ENCODE results near the gene ZSCAN12. TPM values are rescaled to one million over a fixed set of nuclear protein-coding genes. Genes with fewer than 3 reads are reported as not detected.
A peak's percentile ranks its signal among the peaks of the same experiment; 100 is the strongest.

The ZSCAN12 gene
- total and polyA plus RNA-seq, 11 donors = 0.99 to 4.0 (median 2.7) TPM

GRCh38 chr6:28393912-28394662, 5.5 kb downstream of the ZSCAN12 start:
- Histone ChIP-seq H3K36me3 (peaks cover 0 to 83% (median 63%) of the 10 kb centered on the region in 9 donors), H3K9me3 (no peaks in the 10 kb centered on the region), H3K27ac (no peak overlapping the region), H3K27me3 (no peaks in the 10 kb centered on the region), H3K4me1 (peaks cover 0 to 21% (median 6%) of the 10 kb centered on the region in 12 donors), H3K4me3 (no peak overlapping the region)
- TF ChIP-seq POLR2A (IDR thresholded peaks at IDR 0.05) (no peak), CTCF (IDR thresholded peaks at IDR 0.05) (peak in 2 of 12 donors; percentile 10 to 21)
- DNase-seq (no peak), ATAC-seq (no peak)
- 70 to 92% (median 83%) methylated on average over 5 of the region's 5 CpGs for WGBS, 4 donors
- intact Hi-C loops (cut with DNase I) = no loop called here

- Histone ChIP-seq H3K27ac (no peak overlapping the region), H3K4me3 (no peak overlapping the region), H3K4me1 (peaks cover 0 to 4% (median 0%) of the 10 kb centered on the region in 12 donors), H3K36me3 (peaks cover 0 to 84% (median 69%) of the 10 kb centered on the region in 9 donors), H3K9me3 (no peaks in the 10 kb centered on the region), H3K27me3 (no peaks in the 10 kb centered on the region)
- intact Hi-C loops (cut with DNase I) = no loop called here
- WGBS, 4 donors = 90 to 95% (median 94%) methylated on average over 8 of the region's 8 CpGs
- DNase-seq = no peak
- no peak for ATAC-seq
- no peak for TF ChIP-seq POLR2A (IDR thresholded peaks at IDR 0.05)
Observed at GRCh38 chr6:28390688-28391087, 8.9 kb downstream of the ZSCAN12 start.

GRCh38 chr6:28384143-28384533, 15.4 kb downstream of the ZSCAN12 start:
- ATAC-seq (no peak), DNase-seq (no peak)
- WGBS, 4 donors = 70 to 85% (median 77%) methylated on average over 2 of the region's 2 CpGs
- no peaks in the 10 kb centered on the region for H3K27me3 ChIP-seq
- peaks cover 0 to 66% (median 53%) of the 10 kb centered on the region in 9 donors for H3K36me3 ChIP-seq
- TF ChIP-seq CTCF (IDR thresholded peaks at IDR 0.05) = no peak
- TF ChIP-seq POLR2A (IDR thresholded peaks at IDR 0.05) = no peak
- peaks cover 0 to 30% (median 7%) of the 10 kb centered on the region in 12 donors for H3K4me1 ChIP-seq
- peak overlapping the region in 3 of 12 donors; percentile 68 to 79 (median 74) for H3K27ac ChIP-seq
- intact Hi-C loops (cut with DNase I) = loop anchor here in 1 of 10 donors (10.0 kb wide), 1 partner anchor 301 kb away; no protein-coding TSS in a partner anchor
- peaks cover 0 to 3% (median 0%) of the 10 kb centered on the region in 12 donors for H3K9me3 ChIP-seq
- no peak overlapping the region for H3K4me3 ChIP-seq

GRCh38 chr6:28383235-28384142, 16.1 kb downstream of the ZSCAN12 start:
- TF ChIP-seq POLR2A (IDR thresholded peaks at IDR 0.05) = peak in 1 of 2 donors; percentile 13
- peak in 11 of 12 donors; percentile 11 to 43 (median 26) for TF ChIP-seq CTCF (IDR thresholded peaks at IDR 0.05)
- no peaks in the 10 kb centered on the region for H3K27me3 ChIP-seq
- intact Hi-C loops (cut with DNase I) = loop anchor here in 1 of 10 donors (10.0 kb wide), 1 partner anchor 301 kb away; no protein-coding TSS in a partner anchor
- H3K4me3 ChIP-seq = peak overlapping the region; percentile 24 to 67 (median 54)
- peak; percentile 83 to 93 (median 88) for DNase-seq
- peaks cover 0 to 9% (median 3%) of the 10 kb centered on the region in 12 donors for H3K9me3 ChIP-seq
- WGBS, 4 donors = 14 to 26% (median 17%) methylated on average over 21 to 31 of the region's 31 CpGs
- H3K4me1 ChIP-seq = peaks cover 0 to 30% (median 7%) of the 10 kb centered on the region in 12 donors
- H3K36me3 ChIP-seq = peaks cover 0 to 65% (median 49%) of the 10 kb centered on the region in 9 donors
- ATAC-seq = peak; percentile 92 to 99 (median 98)
- H3K27ac ChIP-seq = peak overlapping the region; percentile 25 to 79 (median 68)
